NK-92 (cell line): Measurements from ENCODE around the gene BAZ2B.

Experiments
- DNase-seq: peaks from one replicate; lab custom pipeline; 2025; ENCODE audit not compliant: unreplicated experiment; lab: John Stamatoyannopoulos, UW

BAZ2B gene

GRCh38 chr2:159573846-159574606 lies 42.3 kb downstream of the BAZ2B start:
- no peak for DNase-seq

GRCh38 chr2:159573294-159573693 lies 43.1 kb downstream of the BAZ2B start:
- DNase-seq, result no peak

- DNase-seq, result no peak
Measured at GRCh38 chr2:159572459-159572858, 43.9 kb downstream of the BAZ2B start.

GRCh38 chr2:159571540-159572260 lies 44.6 kb downstream of the BAZ2B start:
- DNase-seq, result no peak

- no peak for DNase-seq
Measured at GRCh38 chr2:159564081-159564480, 52.3 kb downstream of the BAZ2B start.

- DNase-seq, result no peak
Measured at GRCh38 chr2:159562248-159562647, 54.1 kb downstream of the BAZ2B start.

GRCh38 chr2:159561786-159562185 lies 54.6 kb downstream of the BAZ2B start:
- DNase-seq, result no peak

GRCh38 chr2:159561242-159561641 lies 55.1 kb downstream of the BAZ2B start:
- no peak for DNase-seq

GRCh38 chr2:159559034-159559433 lies 57.3 kb downstream of the BAZ2B start:
- DNase-seq, result no peak

GRCh38 chr2:159558479-159558878 lies 57.9 kb downstream of the BAZ2B start:
- DNase-seq, result no peak

- no peak for DNase-seq
Measured at GRCh38 chr2:159557437-159558034, 58.8 kb downstream of the BAZ2B start.

- no peak for DNase-seq
Measured at GRCh38 chr2:159555651-159556392, 60.5 kb downstream of the BAZ2B start.

- DNase-seq, result no peak
Measured at GRCh38 chr2:159553727-159554126, 62.6 kb downstream of the BAZ2B start.

- no peak for DNase-seq
Measured at GRCh38 chr2:159551806-159552205, 64.5 kb downstream of the BAZ2B start.

- DNase-seq, result no peak
Measured at GRCh38 chr2:159550231-159550630, 66.1 kb downstream of the BAZ2B start.

GRCh38 chr2:159549234-159549633 lies 67.1 kb downstream of the BAZ2B start:
- DNase-seq, result no peak

- no peak for DNase-seq
Measured at GRCh38 chr2:159546716-159547430, 69.5 kb downstream of the BAZ2B start.

- no peak for DNase-seq
Measured at GRCh38 chr2:159546039-159546438, 70.3 kb downstream of the BAZ2B start.

- DNase-seq, result no peak
Measured at GRCh38 chr2:159545085-159545484, 71.3 kb downstream of the BAZ2B start.

GRCh38 chr2:159542101-159542500 lies 74.2 kb downstream of the BAZ2B start:
- no peak for DNase-seq

- DNase-seq, result no peak
Measured at GRCh38 chr2:159539701-159540100, 76.6 kb downstream of the BAZ2B start.
